Fibroblast of the aortic adventitia (primary cell): Measurements from ENCODE around the gene COL4A2. TPM values are rescaled to one million over a fixed set of nuclear protein-coding genes. Genes with fewer than 3 reads are reported as not detected.

Source experiments
- DNase-seq: peaks from one replicate; pipeline ENCODE4 v3.0.0-alpha.2; 2010; ENCODE audit warnings: low read depth
- H3K4me3 ChIP-seq: 2 replicates; pipeline ENCODE4 v1.5.1; 2011; ENCODE audit warnings: low read depth, mild to moderate bottlenecking, control low read depth, low read length, moderate library complexity
- total RNA-seq: library from RNA; depleted of rRNA; stranded (reverse); fragments of >200 nt; gene quantifications from 2 replicates; pipeline ENCODE4 v1.2.3, GENCODE V29; 2012; ENCODE audit warnings: low replicate concordance
- TF ChIP-seq, protein P1 (sequence below): IDR thresholded peaks from 2 replicates; pipeline ENCODE4 v1.5.1; 2011; ENCODE audit warnings: mild to moderate bottlenecking, low read length, control low read depth, inconsistent platforms; ENCODE audit not compliant: insufficient read depth

The COL4A2 gene
- total RNA-seq, 1 donor: 53.3 TPM

DNA sequence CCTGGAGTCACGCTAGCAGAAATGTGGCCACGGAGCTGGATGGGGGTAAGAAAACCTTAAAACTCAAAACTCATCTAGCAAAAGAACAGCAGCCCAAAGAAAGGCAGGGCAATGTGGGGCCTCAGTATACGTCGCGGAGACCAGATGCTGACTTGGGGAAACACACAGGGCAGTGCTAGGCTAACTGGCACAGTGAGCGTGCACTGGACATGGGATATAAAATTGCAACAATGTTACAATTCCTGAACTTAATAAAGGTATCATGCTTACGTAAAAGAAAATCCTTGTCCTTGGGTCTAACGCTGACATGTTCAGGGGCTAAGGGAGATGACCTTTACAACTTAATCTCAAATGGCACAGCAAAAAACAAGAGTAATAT is 40.7 kb upstream of the COL4A2 start:
- H3K4me3 ChIP-seq: no peak overlapping the region
- TF ChIP-seq, protein P1, sequence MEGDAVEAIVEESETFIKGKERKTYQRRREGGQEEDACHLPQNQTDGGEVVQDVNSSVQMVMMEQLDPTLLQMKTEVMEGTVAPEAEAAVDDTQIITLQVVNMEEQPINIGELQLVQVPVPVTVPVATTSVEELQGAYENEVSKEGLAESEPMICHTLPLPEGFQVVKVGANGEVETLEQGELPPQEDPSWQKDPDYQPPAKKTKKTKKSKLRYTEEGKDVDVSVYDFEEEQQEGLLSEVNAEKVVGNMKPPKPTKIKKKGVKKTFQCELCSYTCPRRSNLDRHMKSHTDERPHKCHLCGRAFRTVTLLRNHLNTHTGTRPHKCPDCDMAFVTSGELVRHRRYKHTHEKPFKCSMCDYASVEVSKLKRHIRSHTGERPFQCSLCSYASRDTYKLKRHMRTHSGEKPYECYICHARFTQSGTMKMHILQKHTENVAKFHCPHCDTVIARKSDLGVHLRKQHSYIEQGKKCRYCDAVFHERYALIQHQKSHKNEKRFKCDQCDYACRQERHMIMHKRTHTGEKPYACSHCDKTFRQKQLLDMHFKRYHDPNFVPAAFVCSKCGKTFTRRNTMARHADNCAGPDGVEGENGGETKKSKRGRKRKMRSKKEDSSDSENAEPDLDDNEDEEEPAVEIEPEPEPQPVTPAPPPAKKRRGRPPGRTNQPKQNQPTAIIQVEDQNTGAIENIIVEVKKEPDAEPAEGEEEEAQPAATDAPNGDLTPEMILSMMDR: no peak
- no peak for DNase-seq

DNA sequence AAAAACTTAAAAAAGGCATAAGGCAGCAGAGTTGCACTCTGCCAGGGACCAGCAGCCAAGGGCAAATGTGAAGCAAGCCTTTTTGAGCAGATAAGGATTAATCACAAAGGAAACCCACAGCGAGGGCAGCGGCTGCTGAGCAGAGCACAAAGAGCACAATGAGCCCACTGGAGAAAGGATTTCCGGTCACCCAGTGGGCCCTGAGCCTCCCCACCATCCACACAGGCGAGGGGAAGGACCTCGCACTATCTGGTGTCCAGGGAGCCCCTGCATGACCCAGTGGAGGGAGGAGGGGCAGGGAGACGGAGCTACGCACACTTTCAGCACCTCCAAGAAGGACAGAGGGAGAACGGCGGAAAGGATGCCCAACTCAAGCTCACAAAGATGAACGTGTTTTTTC is 40.1 kb upstream of the COL4A2 start:
- TF ChIP-seq, protein P1: no peak
- no peak for DNase-seq
- H3K4me3 ChIP-seq: no peak overlapping the region

DNA sequence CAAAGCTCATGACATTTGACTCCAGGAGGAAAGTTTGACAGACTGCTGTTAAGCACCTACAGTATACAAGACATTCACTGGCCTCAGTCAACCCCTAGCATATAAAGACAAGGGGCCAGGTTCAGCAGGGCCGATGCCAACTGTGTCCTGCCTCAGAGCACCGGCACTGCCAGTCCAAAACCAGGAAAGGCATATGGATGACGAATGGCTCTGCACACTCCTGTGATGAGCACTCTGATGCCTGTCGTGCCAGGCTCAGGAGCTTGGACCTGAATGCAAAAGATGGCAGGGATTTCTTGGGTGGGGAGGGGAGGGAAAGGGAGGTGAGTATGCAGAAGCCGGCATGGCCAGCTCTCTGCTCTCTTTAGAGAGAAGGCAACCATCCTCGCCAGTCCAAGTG is 39.0 kb upstream of the COL4A2 start:
- TF ChIP-seq, protein P1: no peak
- no peak overlapping the region for H3K4me3 ChIP-seq
- no peak for DNase-seq

DNA sequence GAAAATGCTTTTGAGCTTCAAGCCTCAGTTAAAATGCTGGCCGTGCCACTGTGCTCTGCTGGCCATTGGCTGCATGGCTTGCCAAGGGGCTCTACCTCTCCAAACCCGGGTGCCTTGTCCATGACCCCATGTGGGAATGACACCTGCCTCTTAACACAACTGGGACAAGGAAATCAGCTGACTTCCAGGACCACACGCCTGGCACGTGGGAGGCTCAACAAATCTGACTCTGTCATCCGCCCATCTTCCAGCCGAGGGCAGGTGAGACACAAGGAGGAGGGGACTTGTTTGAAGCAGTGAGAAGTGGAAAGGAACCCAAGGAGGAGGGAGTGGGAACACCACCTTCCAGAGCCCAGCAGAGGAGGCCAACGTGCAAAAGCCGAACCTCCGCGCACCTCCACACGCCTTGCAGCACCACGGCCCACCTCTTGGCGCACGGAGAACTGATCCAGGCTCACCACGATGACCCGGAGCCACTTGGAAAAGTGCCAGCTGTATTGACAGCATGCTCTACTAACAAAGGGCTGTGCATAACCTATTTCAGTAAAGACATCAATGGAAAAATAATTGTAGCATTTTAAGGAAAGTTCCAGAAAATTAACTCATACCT is 38.4 kb upstream of the COL4A2 start:
- TF ChIP-seq, protein P1: no peak
- no peak for DNase-seq
- H3K4me3 ChIP-seq: no peak overlapping the region

DNA sequence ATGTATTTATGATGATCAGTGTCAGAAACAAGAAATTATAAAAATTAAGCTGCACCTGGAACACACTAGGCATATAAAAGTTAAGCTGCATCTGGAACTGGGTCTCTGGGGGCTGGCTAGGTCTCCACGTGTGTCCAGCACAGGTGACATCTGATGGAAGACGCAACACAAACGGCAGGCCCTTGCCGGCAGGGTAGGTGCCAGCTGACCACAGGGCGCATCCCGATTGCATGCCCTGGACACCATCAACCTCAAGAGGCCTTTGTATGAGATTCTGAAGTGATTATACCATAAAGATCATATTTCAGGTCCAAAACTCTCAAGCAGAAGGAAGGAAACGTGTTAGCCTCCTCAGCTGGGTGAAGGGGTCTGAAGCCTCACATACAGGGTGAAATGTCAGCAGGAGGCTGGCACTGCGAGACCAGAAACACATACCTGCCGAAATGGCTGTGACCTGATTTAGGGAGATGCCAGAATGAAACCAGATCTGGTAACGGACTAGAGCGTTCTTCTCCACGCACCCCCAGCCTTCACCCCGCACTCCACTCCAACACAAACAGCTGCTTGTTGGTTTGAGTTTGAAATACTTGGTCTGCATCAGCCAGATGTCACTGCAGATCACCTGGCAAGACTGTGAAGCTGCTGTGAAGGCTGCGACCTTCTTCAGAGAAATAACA is 37.4 kb upstream of the COL4A2 start:
- TF ChIP-seq, protein P1: no peak
- no peak overlapping the region for H3K4me3 ChIP-seq
- DNase-seq: no peak

DNA sequence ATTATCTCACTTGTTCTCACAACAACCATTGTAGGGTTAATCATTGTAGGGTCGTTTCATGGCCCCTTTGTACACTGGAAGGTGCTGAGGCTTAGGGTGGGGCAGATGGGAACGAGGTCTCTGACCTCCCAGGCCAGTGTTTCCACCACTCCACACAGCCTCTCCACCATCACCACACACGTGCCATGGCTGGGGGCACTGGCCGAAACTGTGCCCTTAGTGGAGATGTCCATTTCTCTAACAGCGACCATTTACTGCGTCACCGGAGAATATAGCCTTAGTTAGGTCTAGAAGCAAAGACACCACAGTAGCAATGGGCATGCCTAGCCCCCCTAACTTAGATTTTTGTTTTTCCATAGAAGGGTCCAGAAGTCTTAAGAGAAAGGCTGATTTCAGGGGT is 36.6 kb upstream of the COL4A2 start:
- DNase-seq: no peak
- TF ChIP-seq, protein P1: no peak
- H3K4me3 ChIP-seq: no peak overlapping the region
